RPMI7951 (cell line): Measurements from ENCODE around the gene CCDC138. TPM values are rescaled to one million over a fixed set of nuclear protein-coding genes. Genes with fewer than 3 reads are reported as not detected.

Experiments
- DNase-seq: peaks from one replicate; pipeline ENCODE4 v3.0.0-alpha.2; 2012; ENCODE audit warnings: low read depth
- total RNA-seq: library from RNA; depleted of rRNA; stranded (reverse); fragments of >200 nt; shearing (Covaris generic); gene quantifications from 2 replicates; pipeline ENCODE4 v1.2.3, GENCODE V29; 2014

Gene CCDC138
- total RNA-seq, 1 experiment from 2014 or later: 20.4 TPM

GRCh38 chr2:108894766-108895165 lies 108.2 kb downstream of the CCDC138 start:
- DNase-seq: no peak

- no peak for DNase-seq
These were observed 108.6 kb downstream of the CCDC138 start for GRCh38 chr2:108895188-108895587.

- DNase-seq: no peak
These were observed 110.2 kb downstream of the CCDC138 start for GRCh38 chr2:108896741-108897140.

GRCh38 chr2:108898315-108899082 lies 111.9 kb downstream of the CCDC138 start:
- DNase-seq: no peak

- DNase-seq: no peak
These were observed 118.1 kb downstream of the CCDC138 start for GRCh38 chr2:108904680-108905079.

GRCh38 chr2:108905176-108905575 lies 118.6 kb downstream of the CCDC138 start:
- DNase-seq: no peak

- DNase-seq: no peak
These were observed 119.3 kb downstream of the CCDC138 start for GRCh38 chr2:108905906-108906305.

- DNase-seq: no peak
These were observed 120.0 kb downstream of the CCDC138 start for GRCh38 chr2:108906403-108907077.

GRCh38 chr2:108907822-108908712 lies 121.5 kb downstream of the CCDC138 start:
- no peak for DNase-seq

GRCh38 chr2:108908713-108909070 lies 122.1 kb downstream of the CCDC138 start:
- DNase-seq: no peak

GRCh38 chr2:108909275-108909823 lies 122.8 kb downstream of the CCDC138 start:
- no peak for DNase-seq

GRCh38 chr2:108910011-108910431 lies 123.5 kb downstream of the CCDC138 start:
- no peak for DNase-seq

GRCh38 chr2:108910541-108911396 lies 124.2 kb downstream of the CCDC138 start:
- no peak for DNase-seq

- DNase-seq: no peak
These were observed 124.8 kb downstream of the CCDC138 start for GRCh38 chr2:108911401-108911800.

- no peak for DNase-seq
These were observed 125.4 kb downstream of the CCDC138 start for GRCh38 chr2:108911807-108912628.

GRCh38 chr2:108912629-108912902 lies 126.0 kb downstream of the CCDC138 start:
- no peak for DNase-seq

- DNase-seq: no peak
These were observed 129.7 kb downstream of the CCDC138 start for GRCh38 chr2:108916122-108916795.

GRCh38 chr2:108916796-108917421 lies 130.3 kb downstream of the CCDC138 start:
- no peak for DNase-seq

- no peak for DNase-seq
These were observed 131.0 kb downstream of the CCDC138 start for GRCh38 chr2:108917526-108917925.
